SU-DHL-6 (cell line): ENCODE measurements around the gene RNU6-8.

Source experiments
- H2AFZ ChIP-seq: fragments of 200-600 bp; sonication (generic); 2 replicates; pipeline ENCODE4 v1.6.1; 2014; ENCODE audit warnings: low read depth, mild to moderate bottlenecking, moderate library complexity, mixed read lengths, antibody characterized with exemption, low read length; ENCODE audit not compliant: severe bottlenecking
- H3F3A ChIP-seq: fragments of 200-600 bp; shearing (Covaris generic); 2 replicates; pipeline ENCODE4 v1.6.0; 2016; ENCODE audit warnings: antibody characterized with exemption, mild to moderate bottlenecking; ENCODE audit not compliant: insufficient read depth
- H3K27ac ChIP-seq: fragments of 200-600 bp; sonication (generic); 2 replicates; pipeline ENCODE4 v1.5.1; 2016; ENCODE audit warnings: low read depth, mild to moderate bottlenecking, low read length, moderate library complexity, mixed read lengths
- H3K27me3 ChIP-seq: fragments of 200-600 bp; sonication (generic), shearing (Covaris generic); 2 replicates; pipeline ENCODE4 v1.6.0; 2014; ENCODE audit warnings: mild to moderate bottlenecking, low read length
- H3K36me3 ChIP-seq: fragments of 200-600 bp; sonication (generic); 2 replicates; pipeline ENCODE4 v1.6.1; 2014; ENCODE audit warnings: mild to moderate bottlenecking, low read length, mixed read lengths
- H3K4me2 ChIP-seq: fragments of 300-600, 200-600 bp; shearing (Covaris generic), sonication (generic); 2 replicates; pipeline ENCODE4 v1.6.0; 2014; ENCODE audit warnings: low read length, low read depth, mild to moderate bottlenecking; ENCODE audit not compliant: poor library complexity, severe bottlenecking
- H3K4me3 ChIP-seq: fragments of 200-600 bp; sonication (generic); 2 replicates; pipeline ENCODE4 v1.5.1; 2014; ENCODE audit warnings: antibody characterized with exemption, low read length, mild to moderate bottlenecking, mixed read lengths; ENCODE audit not compliant: insufficient read depth, poor library complexity, severe bottlenecking
- H3K79me2 ChIP-seq: fragments of 200-600 bp; sonication (generic); 2 replicates; pipeline ENCODE4 v1.6.1; 2014; ENCODE audit warnings: mild to moderate bottlenecking, low read length, moderate library complexity; ENCODE audit not compliant: insufficient read depth
- H3K9ac ChIP-seq: fragments of 200-600 bp; sonication (generic); 2 replicates; pipeline ENCODE4 v1.7.0; 2014; ENCODE audit warnings: mild to moderate bottlenecking, low read length
- H3K9me2 ChIP-seq: fragments of 200-600 bp; sonication (generic); replicated peaks from 2 replicates; pipeline ENCODE4 v1.6.1; 2014; ENCODE audit warnings: low read length; ENCODE audit not compliant: insufficient read depth
- H3K9me3 ChIP-seq: fragments of 200-600 bp; sonication (generic); 2 replicates; pipeline ENCODE4 v1.6.1; 2014; ENCODE audit warnings: low read length, mixed read lengths; ENCODE audit not compliant: insufficient read depth
- H4K20me1 ChIP-seq: fragments of 200-600 bp; sonication (generic); 2 replicates; pipeline ENCODE4 v1.6.1; 2014; ENCODE audit warnings: low read depth, mild to moderate bottlenecking, antibody characterized with exemption, low read length, moderate library complexity, mixed read lengths
- CTCF ChIP-seq: fragments of 200-600 bp; sonication (generic); IDR thresholded peaks from one replicate; pipeline ENCODE4 v1.5.1; 2017; ENCODE audit warnings: antibody characterized with exemption, mild to moderate bottlenecking, low read length, moderate library complexity; ENCODE audit not compliant: insufficient read depth, poor library complexity, severe bottlenecking
- EZH2phosphoT487 ChIP-seq: fragments of 200-600 bp; sonication (generic), shearing (Covaris generic); conservative IDR thresholded peaks from 2 replicates; pipeline ENCODE4 v1.6.1; 2018; ENCODE audit warnings: mild to moderate bottlenecking, antibody characterized with exemption, low read length, moderate library complexity, mixed read lengths

The RNU6-8 gene

DNA sequence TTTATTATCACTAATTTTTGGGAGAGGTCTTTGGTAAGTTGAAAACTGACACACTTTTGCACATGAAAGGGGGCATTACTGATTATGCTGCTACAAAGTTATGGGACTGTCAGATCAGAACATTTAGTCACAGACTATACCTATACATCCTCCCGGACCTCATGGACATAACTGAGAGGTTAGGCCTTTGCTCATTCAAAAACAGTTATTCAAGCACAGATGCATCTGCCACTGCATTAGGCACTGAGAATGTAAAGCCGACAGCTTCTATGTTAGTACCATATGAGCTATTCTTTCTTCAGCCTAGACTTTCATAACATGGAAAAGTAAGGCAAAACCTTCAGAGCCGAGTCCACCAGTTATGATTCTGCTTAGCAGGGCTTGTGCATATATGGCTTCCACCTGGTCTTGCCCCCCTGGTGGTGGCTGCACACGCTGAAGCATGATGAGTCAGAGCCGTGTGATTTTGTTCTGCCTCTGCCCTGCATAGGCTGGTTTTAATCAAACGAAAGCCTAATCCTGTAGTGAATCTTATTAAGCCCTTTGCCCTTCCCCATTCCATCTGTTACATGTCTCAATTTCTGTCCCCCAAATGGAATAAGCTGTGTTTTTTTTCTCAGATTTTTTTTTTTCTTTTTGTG lies 21.8 kb upstream of the RNU6-8 start:
- H3K27me3 ChIP-seq: no peaks in the 10 kb centered on the region
- H3K27ac ChIP-seq: no peak overlapping the region
- H3K79me2 ChIP-seq: no peaks in the 10 kb centered on the region
- H3F3A ChIP-seq: no peaks in the 10 kb centered on the region
- TF ChIP-seq EZH2phosphoT487 (no peak), CTCF (no peak)
- no peaks in the 10 kb centered on the region for H3K9me3 ChIP-seq
- no peak overlapping the region for H2AFZ ChIP-seq
- H3K36me3 ChIP-seq: no peaks in the 10 kb centered on the region
- H3K9ac ChIP-seq: no peak overlapping the region
- H3K4me3 ChIP-seq: no peak overlapping the region
- no peak overlapping the region for H3K4me2 ChIP-seq
- H4K20me1 ChIP-seq: no peaks in the 10 kb centered on the region
- no peaks in the 10 kb centered on the region for H3K9me2 ChIP-seq

GRCh38 chr14:32217301-32217700 lies 14.2 kb upstream of the RNU6-8 start:
- TF ChIP-seq CTCF (no peak), EZH2phosphoT487 (no peak)
- no peak overlapping the region for H2AFZ ChIP-seq

GRCh38 chr14:32212833-32213232 lies 9.8 kb upstream of the RNU6-8 start:
- Histone ChIP-seq H3K36me3 (no peaks in the 10 kb centered on the region), H3K9ac (no peak overlapping the region), H3K4me3 (no peak overlapping the region), H3F3A (no peaks in the 10 kb centered on the region), H3K79me2 (no peaks in the 10 kb centered on the region), H3K9me3 (no peaks in the 10 kb centered on the region), H3K27me3 (no peaks in the 10 kb centered on the region), H3K27ac (no peak overlapping the region), H3K9me2 (no peaks in the 10 kb centered on the region), H3K4me2 (no peak overlapping the region), H2AFZ (no peak overlapping the region), H4K20me1 (no peaks in the 10 kb centered on the region)
- TF ChIP-seq CTCF (no peak), EZH2phosphoT487 (no peak)

More at GRCh38 chr14:32217301-32217700, 14.2 kb upstream of the RNU6-8 start:
- no peaks in the 10 kb centered on the region for H3K9me2 ChIP-seq
- no peak overlapping the region for H3K4me3 ChIP-seq
- H3K36me3 ChIP-seq: no peaks in the 10 kb centered on the region
- H3K79me2 ChIP-seq: no peaks in the 10 kb centered on the region
- H3K27ac ChIP-seq: no peak overlapping the region
- H3K9ac ChIP-seq: no peak overlapping the region
- H3K4me2 ChIP-seq: no peak overlapping the region
- no peaks in the 10 kb centered on the region for H3K27me3 ChIP-seq
- no peaks in the 10 kb centered on the region for H3K9me3 ChIP-seq
- H3F3A ChIP-seq: no peaks in the 10 kb centered on the region
- H4K20me1 ChIP-seq: no peaks in the 10 kb centered on the region
